NCI-H774 (cell line): ENCODE measurements around the gene GRIK4.

Experiments used
- DNase-seq: peaks from one replicate; lab custom pipeline; 2025; lab: John Stamatoyannopoulos, UW

GRIK4 gene

DNA sequence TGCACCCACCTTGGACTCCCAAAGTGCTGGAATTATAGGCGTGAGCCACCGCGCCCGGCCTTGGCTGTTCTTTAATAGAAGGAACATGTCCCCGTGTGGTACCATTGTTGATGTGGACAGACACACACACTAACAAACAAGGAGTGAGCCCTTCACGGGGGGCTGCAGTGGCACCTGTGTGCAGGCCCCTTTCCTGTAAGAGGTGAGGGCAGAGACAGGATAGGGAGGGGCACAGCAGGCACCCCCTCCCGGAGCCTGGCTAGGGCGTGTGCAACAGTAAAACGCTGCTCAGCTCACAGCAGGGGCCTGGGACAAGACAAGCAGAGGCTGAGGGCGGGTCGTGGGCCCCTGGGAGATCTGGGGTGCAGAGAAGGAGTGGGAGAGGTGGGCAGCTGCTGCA, 37.8 kb downstream of the GRIK4 start:
- no peak for DNase-seq

DNA sequence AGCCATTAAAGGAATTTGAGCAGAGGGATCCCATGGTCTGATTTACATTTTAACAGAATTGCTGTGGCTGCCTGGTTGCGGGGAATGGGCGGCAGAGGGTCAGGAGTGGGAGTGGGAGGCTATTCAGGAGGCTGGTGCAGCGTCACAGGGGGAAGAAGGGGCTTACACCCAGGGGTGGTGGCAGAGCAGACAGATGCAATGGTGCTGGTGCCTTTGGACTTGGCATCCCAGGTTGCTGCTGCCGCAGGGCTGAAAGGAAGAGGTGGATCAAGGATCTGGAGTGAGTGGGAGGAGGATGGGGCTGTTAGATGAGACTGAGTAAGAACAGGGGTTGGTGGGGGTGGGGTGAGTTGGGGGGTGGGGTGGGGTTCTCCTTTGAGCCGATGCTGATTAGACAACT, 38.5 kb downstream of the GRIK4 start:
- no peak for DNase-seq

DNA sequence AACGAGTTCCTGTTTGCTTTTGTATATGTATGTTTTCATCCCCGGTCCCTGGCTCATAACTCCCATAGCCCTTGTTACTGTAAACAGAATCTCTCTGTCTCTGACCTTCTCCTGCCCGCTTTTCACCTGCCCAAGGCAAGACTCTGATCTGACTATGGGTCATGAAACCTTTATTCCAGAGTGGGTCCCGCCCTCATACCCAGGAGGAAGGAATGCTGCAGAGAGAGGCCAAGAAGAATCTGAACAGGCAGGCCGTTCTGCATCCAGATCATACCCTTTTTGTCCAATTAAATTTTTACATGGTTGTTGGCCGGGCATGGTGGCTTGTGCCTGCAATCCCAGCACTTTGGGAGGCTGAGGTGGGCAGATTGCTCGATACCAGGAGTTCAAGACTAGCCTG, 39.6 kb downstream of the GRIK4 start:
- DNase-seq, result no peak

DNA sequence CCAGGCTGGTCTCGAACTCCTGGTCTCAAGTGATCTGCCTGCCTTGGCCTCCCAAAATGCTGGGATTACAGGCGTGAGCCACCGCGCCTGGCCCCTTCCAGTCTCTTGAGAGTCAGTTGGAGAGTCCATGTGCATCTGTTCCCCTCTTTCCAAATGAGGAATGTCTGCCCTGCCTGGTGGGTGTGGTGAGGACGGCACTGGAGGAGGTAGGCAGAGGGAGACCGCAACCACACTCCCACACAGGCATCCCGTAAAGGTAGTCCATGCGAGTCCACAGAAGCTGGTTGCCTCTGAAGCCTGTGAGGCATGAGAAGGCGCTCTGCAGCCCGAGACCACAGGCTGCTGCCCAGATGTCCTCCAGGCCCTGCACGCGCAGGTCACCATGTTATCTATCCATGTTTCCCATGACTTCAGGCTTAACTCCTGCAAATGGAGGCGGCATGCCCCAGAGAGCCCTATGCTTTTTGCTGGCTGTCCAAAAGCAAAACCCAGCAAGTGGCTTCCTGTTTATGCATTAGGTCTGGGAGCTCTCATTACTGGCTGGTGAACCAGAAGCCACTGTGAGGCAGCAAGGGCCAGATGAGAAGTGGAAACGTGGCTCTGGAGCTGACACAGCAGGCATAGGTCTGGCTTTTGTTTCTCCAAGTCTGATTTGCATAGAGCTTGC, 43.4 kb downstream of the GRIK4 start:
- no peak for DNase-seq

DNA sequence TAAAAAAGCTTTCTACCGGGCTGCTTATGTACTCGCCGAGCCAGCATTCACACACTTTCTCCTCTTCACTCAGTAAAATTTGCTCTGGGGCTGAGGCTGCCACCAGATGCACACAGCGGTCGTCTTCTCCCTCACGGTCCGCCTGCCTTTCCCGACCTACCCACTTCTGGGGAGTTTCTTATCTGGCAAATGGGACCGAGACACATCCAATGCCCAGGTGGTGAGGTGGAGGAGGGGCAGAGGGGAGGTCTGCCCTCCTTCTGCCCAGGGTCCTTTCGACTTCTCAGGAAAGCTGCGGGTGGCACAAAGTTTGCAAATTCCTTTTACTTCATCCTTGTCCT, 43.9 kb downstream of the GRIK4 start:
- DNase-seq, result no peak

DNA sequence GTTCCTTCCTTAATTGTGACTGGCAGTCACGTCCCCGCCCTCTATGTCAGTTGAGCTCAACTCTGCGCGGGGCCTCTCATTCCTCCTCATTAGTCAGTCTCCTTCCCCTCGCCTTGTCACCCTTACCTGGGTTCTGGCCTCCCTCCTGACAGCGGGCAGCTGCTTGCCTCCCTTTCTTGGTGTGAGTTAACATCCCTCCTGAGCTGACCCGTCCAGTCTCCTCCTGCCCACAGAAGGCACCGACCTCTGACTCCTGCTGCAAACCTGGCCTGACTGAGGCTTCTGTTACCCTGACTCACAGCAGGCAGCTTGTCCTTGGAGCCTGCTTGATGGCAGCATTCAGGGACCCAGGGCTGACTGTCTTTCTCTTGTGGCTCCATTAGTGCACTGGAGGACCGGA, 45.2 kb downstream of the GRIK4 start:
- no peak for DNase-seq

DNA sequence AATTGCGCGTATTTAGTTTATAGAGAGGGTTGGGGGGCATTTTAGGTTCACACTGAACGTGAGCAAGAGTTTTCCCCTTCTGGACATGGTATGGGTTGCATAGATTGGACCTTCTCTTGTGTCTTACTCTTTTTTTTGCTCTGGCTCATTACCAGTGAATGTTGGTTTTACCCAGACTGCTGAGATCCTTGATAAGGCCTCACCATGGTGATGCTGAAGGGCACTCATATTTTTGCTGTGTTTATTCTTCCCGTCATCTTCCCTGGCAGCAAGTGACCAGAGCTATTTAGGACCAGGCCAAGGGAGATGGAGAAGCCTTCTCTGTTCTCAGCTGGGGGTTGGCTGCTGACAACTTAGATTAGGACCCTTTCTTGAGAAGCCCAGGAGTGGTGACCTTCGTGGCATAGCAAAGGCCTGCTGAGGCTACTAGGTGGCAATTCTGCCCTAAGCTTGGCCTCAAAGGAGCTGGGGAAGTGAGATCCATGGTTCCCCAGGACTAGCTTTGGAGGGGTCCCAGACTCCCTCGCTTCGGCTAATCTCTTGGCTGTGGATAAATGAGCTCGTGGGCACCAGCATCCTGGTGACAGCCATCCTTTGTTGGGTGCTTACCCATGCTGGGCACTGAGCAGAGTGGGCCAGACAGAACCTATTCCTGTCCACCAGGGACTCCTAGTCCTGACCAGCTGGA, 47.3 kb downstream of the GRIK4 start:
- DNase-seq, result no peak

DNA sequence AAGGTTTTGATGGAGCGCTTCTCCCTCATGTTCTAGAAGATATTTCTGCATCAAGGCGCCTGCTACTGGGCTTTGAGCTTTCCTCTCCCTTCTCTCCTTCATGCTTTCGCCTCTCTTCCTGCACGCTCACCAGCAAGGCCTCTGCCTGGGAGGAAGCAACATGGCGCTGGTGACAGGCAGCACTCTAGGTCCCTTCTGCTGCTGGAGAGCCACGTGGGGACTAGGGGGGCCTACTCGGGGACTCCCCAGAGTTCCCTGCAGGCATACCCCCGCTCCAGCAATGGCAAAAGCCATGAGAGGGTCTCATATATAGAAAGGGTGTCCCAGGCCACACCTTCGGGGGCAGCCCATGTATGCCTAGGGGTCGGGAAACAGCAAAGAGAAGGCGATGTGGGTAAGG, 49.7 kb downstream of the GRIK4 start:
- DNase-seq, result no peak

DNA sequence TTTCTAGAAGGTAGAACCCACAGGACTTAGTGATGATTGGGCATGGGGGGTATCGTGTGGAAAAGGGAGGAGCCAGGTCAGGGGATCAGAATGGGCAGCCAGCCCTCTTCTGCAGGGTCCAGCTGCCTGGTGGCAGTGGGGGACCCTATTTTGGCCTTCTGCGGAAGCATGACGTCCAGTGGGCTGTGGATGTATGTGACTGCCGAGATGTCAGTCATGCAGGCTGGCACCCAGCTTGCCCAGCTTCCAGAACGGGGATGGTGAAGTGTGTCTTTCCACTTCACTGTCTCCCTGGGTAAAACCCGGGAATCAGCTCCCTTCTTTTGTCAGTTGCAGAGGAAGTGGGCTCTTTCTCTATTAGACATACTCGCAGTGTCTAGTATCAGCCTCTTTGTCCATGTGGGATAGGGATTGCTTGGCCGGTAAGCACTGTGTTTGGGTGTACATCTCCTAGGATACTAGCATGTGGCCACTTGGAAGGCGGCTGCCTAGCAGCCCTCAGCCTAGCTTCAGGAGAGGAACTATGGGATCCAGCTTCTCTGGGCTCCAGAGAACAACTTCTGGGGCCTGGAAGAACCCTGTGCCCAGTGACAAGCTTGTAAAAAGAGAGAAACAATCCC, 51.4 kb downstream of the GRIK4 start:
- DNase-seq, result no peak

DNA sequence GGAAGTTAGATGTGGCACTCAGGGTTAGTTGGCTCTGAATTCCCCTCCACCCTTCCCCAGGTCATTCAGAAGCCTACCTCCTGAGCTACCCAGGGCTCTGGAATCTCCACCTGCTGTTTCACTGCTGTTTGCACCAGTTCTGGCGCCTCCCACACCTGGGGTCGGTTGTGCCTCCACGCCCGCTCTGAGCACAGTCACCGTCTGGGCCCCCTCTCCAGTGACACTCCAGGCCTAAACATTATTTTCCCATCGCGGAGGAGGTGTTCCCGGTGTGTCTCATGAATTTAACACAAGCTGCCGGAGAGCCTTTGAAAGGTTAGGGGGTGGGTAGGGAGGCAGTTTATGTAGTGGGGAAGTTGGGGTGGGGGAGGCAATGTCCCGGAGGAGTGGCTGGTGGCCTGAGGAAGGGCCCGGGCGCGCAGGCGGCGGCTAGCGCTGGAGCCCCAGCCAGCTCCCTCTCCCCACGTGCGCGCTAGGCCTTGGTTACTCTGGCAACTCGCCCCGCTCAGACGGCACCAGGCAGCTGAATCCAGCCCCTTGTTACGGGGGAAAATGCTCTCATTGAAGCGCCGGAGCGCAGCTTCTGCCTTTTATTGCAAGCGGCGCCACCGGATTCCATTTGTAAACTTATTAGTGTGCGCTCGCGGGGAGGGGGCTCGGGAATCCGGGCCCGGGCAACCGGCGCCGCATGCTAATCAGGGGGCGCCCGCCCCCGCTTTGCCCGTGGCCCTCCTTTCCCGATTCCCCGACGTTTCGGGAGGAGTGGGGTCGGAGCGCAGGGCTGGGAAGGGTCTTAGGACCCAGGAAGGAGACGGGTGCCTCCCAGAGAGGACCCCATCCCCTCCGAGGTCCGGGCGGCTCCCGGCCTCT, 52.4 kb downstream of the GRIK4 start:
- no peak for DNase-seq

DNA sequence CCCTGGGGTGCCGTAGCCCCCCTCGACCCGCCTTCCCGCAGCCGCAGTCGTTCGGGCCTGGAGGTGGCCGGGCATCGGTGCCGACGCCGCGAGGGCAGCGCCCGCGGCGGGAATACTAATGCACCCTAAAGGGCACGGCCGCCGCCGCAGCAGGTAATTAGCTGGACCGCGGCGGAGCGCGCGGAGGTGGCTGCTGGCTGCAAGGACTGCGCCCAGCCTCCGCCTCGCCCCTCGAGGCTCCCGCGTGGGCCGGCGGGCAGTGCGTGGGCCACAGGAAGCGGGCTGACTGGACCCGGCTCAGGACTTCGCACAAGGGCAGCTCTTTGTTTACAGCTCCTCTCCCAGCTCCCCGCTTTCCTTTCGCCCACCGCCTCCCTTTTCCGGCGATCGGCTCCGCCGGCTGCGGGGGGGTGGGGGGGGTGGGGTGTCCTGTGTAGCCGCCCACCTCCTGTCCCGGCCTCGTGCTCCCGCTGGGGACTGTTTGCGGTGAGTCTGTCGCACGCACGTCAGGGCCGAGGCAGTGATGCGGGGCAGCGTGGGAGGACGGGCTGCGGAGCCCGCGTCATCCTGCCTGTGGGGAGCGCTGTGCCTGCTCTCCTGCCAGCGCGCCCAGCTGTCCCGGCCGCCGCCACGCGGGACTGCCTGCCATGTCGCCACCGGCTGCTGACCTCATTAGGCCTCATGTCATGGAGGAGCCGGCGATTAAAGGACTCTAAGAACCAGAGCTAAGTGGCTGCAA, 53.2 kb downstream of the GRIK4 start:
- DNase-seq, result no peak

DNA sequence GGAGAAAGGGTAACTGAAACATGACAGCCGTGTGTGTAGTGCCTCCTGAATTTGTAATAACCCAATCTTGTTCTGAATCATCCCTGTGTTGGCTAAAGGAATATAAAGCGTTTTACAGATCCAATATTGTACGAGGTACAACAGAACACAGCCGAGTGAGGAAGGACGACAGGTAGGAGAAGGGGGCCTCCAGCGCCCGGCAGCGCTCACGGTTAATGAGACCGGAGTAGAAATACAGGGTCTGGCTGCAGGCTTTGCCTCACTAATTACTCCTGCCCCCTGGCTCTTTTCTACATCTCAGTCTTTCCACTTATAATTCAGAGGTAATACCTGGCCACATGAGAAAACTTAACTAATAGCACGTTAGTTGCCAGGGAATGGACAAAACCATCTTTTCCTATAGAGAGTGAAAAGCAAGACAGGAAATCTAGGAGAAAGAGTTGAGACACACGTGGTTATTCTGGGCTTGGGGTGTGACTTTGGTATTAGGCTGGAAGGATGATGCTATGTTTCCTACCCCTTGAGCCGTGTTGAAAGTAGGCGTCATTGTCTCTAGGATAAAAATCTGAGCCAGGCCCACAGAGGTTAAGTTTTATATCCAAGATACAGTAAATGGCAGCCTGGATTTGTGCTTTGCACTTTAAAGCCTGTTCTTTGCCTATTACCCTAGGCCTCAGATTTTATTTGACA, 54.1 kb downstream of the GRIK4 start:
- DNase-seq, result no peak

DNA sequence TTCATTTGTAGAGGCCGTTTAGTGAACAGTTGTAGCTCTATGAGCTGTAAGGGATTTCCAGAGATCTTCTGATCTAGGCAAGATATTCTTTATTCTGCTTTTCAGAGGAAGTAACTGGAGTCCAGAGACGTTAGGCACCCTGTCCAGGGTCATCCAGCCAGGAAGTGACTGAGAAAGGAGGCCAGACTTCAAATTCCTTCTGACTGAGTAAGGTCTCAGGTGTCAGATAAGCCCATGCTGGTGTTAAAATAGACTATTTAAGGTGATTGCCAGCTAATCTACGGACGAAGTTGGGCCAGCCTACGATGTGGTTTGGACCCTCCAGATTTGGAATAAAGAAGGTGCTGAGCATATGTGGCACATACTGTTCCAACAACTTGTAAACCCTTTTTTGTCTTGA, 54.6 kb downstream of the GRIK4 start:
- DNase-seq, result no peak

DNA sequence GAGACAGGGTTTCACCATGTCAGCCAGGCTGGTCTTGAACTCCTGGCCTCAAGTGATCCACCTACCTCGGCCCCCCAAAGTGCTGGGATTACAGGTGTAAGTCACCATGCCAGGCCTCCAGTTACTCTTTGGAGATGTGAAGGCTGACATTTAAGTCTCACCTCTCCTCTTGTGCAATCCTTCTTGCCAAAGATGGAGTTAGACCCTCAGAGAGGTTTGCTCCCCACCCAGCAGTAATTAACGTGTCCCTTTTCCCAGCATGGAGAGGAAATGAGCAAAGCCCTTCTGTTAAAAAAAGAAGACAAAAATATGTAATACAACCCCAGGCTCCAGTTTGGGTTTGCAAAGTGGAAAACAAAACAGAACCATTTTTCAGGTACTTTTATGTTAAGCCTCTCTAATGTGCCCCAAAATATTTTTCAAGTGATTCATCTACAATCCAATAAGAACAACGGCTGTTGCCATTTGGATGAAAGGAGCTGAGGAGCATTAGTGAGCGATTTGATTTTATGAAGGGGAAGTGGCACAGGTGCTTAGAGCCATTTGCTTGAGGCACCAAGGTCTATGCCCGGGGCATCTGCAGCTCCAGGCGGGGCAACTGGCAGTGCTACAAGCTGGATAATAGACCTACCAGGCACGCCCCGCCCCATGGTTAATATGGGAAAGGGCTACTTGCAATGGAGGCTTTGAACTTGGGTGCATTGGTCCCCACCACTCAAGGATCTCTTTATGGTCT, 57.2 kb downstream of the GRIK4 start:
- no peak for DNase-seq

DNA sequence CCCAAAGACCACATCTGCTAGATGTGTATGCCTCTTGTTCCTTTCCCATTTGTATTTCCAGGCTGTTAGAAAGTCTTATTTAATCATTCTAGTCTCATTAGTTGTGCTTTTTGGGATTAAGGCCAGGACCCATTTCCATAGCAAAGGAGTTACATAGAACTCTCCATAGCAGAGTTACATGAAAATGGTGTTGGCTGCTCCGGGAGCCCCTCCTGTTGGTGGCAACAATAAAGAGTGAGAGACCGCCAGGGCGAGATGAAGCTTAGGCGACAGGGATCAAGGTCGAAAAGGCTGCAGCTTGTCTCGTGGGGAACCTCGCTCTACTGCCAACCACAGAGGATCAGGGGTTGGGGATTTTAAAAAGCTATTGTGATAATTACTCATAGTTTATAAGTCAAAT, 58.3 kb downstream of the GRIK4 start:
- no peak for DNase-seq

DNA sequence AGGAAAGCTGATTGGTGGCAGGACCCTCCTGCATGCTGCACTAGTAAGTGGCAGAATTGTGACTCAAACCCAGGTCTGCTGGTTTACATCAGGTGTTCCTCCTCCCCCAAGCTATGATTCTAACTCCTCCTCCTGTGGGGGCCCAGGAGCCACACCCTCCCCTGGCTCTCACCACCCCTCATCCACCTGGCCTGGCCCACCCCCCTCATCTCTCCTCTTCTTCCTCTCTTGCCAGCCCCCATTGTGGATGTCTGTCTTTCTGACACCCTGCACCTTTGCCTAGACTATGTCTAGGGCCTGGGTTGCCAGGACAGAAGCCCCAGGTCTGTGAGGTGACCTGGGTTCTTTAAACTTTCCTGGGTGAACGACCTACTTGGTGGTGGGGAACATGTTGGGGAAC, 59.9 kb downstream of the GRIK4 start:
- DNase-seq, result no peak

DNA sequence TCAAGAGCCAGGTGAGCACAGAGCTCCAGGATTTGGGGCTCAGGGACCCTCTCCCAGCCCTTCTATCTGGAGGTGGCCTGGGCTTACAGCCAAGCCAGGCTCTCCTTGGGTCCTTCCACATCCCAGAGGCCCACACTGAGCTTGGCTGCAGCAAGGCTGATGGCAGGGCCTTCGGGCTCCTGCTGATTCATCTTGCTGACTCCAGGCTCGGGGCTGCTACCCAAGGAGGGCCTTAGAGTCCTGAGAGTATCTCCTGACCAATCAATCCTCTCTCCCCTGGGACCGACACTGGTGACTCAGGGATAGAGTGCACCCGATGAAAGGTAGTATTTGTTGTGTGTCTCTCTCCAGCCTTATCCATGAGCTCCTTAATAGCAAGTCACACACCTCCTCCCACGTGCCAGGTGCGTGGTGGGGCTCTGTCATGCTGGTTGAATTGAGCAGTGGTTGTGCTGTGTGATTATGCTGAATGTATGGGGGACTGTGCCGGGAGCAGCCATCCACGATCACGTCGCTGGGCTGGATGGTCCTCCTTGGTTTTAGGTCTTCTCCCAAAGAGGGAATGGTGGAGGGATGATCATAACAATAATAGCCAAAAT, 62.3 kb downstream of the GRIK4 start:
- DNase-seq, result no peak

DNA sequence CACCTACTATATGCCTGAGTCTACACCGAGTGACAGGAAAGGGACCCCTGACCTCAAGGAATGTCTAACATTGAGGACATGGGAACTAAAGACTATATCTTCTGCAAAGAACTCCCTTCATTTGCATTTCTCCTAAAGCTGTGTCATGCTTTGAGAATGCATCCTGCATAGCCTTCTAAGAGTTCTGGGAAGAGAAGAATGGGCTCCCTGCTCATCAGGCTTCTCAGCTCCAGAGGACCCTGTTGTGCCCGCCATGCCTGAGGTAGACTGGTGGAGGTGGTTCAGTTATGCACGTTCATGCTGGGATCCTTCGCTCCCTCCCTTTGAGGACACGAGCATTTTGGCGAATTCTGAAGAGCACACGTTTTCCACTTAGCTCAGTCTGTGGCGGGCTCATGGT, 63.3 kb downstream of the GRIK4 start:
- no peak for DNase-seq

DNA sequence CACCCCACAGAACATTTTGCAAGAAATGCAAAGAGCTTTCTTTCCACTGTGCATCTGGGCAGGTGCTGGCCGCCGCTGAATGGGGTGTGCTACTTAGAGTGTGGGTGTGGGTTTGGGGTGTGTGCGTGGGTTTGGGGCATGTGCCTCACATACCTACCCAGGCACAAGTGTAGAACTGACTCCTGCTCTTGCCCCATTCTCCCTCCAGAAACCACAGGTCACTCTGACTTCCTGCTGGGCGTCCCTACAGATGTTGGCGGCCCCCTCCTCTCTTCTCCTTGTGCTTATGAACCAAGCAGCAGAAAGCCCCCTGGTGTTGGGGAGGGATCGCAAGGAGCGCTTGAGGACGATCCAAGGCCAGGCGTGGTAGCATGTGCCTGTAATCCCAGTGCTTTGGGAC, 63.9 kb downstream of the GRIK4 start:
- DNase-seq, result no peak

DNA sequence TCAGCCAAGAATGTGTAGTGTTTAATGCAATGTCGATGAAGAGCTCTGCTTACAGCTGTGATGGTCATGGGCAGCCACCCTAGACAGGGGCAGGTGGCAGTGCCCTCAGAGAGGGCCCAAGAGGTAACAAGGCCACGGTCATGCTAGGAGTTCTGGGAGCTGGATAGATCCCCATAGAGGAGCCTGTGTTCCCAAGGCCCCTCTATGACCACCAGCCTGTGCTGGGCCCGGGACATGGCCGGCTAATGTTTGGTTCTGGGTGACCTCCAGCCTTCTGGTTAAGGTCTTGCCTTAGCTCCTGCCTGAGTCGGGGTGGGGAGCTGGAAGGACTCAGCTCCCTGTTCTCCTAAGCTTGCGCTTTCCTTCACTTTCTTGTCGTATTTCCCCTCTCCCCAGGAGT, 65.1 kb downstream of the GRIK4 start:
- no peak for DNase-seq
